Measurements from ENCODE around the gene POMC.

POMC gene

GRCh38 chr2:25188405-25188804, 20.0 kb upstream of the POMC start:
- Histone ChIP-seq H3K79me2 (ENCODE audit: control insufficient read depth, low read length) (no peaks in the 10 kb centered on the region), H3K4me3 (ENCODE audit: low read length) (no peak overlapping the region), H3K9me3 (ENCODE audit: control insufficient read depth, insufficient read depth, low read length) (no peaks in the 10 kb centered on the region), H3F3A (ENCODE audit: control insufficient read depth, insufficient read depth) (no peaks in the 10 kb centered on the region), H3K36me3 (ENCODE audit: control insufficient read depth, low read length) (no peaks in the 10 kb centered on the region), H3K4me2 (ENCODE audit: low read length) (no peak overlapping the region), H3K27ac (ENCODE audit: low read depth, low read length) (no peak overlapping the region), H3K9me2 (replicated peaks; ENCODE audit: control insufficient read depth, low read length) (no peaks in the 10 kb centered on the region), H3K4me1 (ENCODE audit: control insufficient read depth, low read length) (peaks cover 13% of the 10 kb centered on the region), H3K27me3 (ENCODE audit: control insufficient read depth, low read length) (peaks cover 10% of the 10 kb centered on the region), H4K20me1 (ENCODE audit: control insufficient read depth, insufficient read depth, low read depth, low read length) (no peaks in the 10 kb centered on the region)
- TF ChIP-seq, protein P1, sequence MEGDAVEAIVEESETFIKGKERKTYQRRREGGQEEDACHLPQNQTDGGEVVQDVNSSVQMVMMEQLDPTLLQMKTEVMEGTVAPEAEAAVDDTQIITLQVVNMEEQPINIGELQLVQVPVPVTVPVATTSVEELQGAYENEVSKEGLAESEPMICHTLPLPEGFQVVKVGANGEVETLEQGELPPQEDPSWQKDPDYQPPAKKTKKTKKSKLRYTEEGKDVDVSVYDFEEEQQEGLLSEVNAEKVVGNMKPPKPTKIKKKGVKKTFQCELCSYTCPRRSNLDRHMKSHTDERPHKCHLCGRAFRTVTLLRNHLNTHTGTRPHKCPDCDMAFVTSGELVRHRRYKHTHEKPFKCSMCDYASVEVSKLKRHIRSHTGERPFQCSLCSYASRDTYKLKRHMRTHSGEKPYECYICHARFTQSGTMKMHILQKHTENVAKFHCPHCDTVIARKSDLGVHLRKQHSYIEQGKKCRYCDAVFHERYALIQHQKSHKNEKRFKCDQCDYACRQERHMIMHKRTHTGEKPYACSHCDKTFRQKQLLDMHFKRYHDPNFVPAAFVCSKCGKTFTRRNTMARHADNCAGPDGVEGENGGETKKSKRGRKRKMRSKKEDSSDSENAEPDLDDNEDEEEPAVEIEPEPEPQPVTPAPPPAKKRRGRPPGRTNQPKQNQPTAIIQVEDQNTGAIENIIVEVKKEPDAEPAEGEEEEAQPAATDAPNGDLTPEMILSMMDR (IDR thresholded peaks at IDR 0.05; ENCODE audit: low read depth, low read length, poor library complexity, severe bottlenecking) = no peak
- no peak for TF ChIP-seq EZH2phosphoT487 (IDR thresholded peaks at IDR 0.05; ENCODE audit: borderline replicate concordance, low read length)

GRCh38 chr2:25187729-25188350, 19.5 kb upstream of the POMC start:
- Histone ChIP-seq H3K27me3 (ENCODE audit: control insufficient read depth, low read length) (peaks cover 10% of the 10 kb centered on the region), H3K79me2 (ENCODE audit: control insufficient read depth, low read length) (no peaks in the 10 kb centered on the region), H3F3A (ENCODE audit: control insufficient read depth, insufficient read depth) (no peaks in the 10 kb centered on the region), H3K36me3 (ENCODE audit: control insufficient read depth, low read length) (no peaks in the 10 kb centered on the region), H3K9me2 (replicated peaks; ENCODE audit: control insufficient read depth, low read length) (no peaks in the 10 kb centered on the region), H3K27ac (ENCODE audit: low read depth, low read length) (no peak overlapping the region), H4K20me1 (ENCODE audit: control insufficient read depth, insufficient read depth, low read depth, low read length) (no peaks in the 10 kb centered on the region), H3K4me1 (ENCODE audit: control insufficient read depth, low read length) (peaks cover 13% of the 10 kb centered on the region), H3K4me2 (ENCODE audit: low read length) (no peak overlapping the region), H3K9me3 (ENCODE audit: control insufficient read depth, insufficient read depth, low read length) (no peaks in the 10 kb centered on the region), H3K4me3 (ENCODE audit: low read length) (no peak overlapping the region)
- no peak for TF ChIP-seq EZH2phosphoT487 (IDR thresholded peaks at IDR 0.05; ENCODE audit: borderline replicate concordance, low read length)
- TF ChIP-seq, protein P1 (IDR thresholded peaks at IDR 0.05; ENCODE audit: low read depth, low read length, poor library complexity, severe bottlenecking) = no peak

GRCh38 chr2:25184254-25184653, 15.9 kb upstream of the POMC start:
- Histone ChIP-seq H3K9me3 (ENCODE audit: control insufficient read depth, insufficient read depth, low read length) (no peaks in the 10 kb centered on the region), H3K9me2 (replicated peaks; ENCODE audit: control insufficient read depth, low read length) (no peaks in the 10 kb centered on the region), H3K36me3 (ENCODE audit: control insufficient read depth, low read length) (no peaks in the 10 kb centered on the region), H3K79me2 (ENCODE audit: control insufficient read depth, low read length) (no peaks in the 10 kb centered on the region), H3K27me3 (ENCODE audit: control insufficient read depth, low read length) (peaks cover 10% of the 10 kb centered on the region), H3F3A (ENCODE audit: control insufficient read depth, insufficient read depth) (no peaks in the 10 kb centered on the region), H3K27ac (ENCODE audit: low read depth, low read length) (no peak overlapping the region), H3K4me1 (ENCODE audit: control insufficient read depth, low read length) (no peaks in the 10 kb centered on the region), H3K4me2 (ENCODE audit: low read length) (no peak overlapping the region), H3K4me3 (ENCODE audit: low read length) (no peak overlapping the region), H4K20me1 (ENCODE audit: control insufficient read depth, insufficient read depth, low read depth, low read length) (no peaks in the 10 kb centered on the region)
- no peak for TF ChIP-seq EZH2phosphoT487 (IDR thresholded peaks at IDR 0.05; ENCODE audit: borderline replicate concordance, low read length)
- TF ChIP-seq, protein P1 (IDR thresholded peaks at IDR 0.05; ENCODE audit: low read depth, low read length, poor library complexity, severe bottlenecking) = no peak
